RWPE1 (cell line): ENCODE data around the gene TECR.
"Not testable (repeated sequence)": the region's sequence is repeated elsewhere in the genome, so short reads cannot be mapped to it uniquely, and the experiment has no call there.

ENCODE experiments used
- CTCF ChIA-PET: fragments of 350-600 bp; sonication (Branson Sonifier 250); formaldehyde crosslinking; extraction: SDS; loops from one replicate; lab custom pipeline; 2021; lab: Yijun Ruan, JAX
- POLR2A ChIA-PET: fragments of 400-600 bp; formaldehyde crosslinking; extraction: SDS; loops from one replicate; lab custom pipeline; 2020; ENCODE audit warnings: antibody characterized with exemption; ENCODE audit not compliant: low non-redundant PET; lab: Yijun Ruan, JAX
- DNase-seq: peaks from one replicate; pipeline ENCODE4 v3.0.0; 2012; ENCODE audit warnings: low spot score
- H3K27ac ChIP-seq: fragments of 450-650 bp; 2 replicates; pipeline ENCODE4 v1.5.1; 2017
- CTCF ChIP-seq: fragments of 450-650 bp; conservative IDR thresholded peaks from 2 replicates; pipeline ENCODE4 v1.5.1; 2017; ENCODE audit warnings: low read depth, mild to moderate bottlenecking

TECR gene

DNA sequence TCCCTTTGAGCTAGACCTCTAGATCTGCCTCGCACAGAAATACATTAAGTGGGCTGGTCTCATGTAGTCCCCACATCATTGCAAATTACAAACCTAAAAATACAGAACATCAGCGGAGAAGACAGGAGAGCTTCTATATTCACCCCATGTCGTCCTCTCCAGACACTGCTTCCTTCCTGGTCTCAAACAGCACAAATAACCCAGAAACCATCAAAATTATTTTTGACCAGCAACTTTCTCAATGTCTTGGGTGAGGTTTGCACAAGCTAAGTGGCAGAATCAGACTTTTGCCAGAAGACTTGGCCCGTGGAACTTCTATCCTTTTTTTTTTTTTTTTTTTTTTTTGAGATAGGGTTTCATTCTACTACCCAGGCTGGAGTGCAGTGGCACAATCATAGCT lies 81.7 kb downstream of the TECR start:
- CTCF ChIA-PET, result no interaction called here
- POLR2A ChIA-PET, result no interaction called here
- no peak for TF ChIP-seq CTCF
- H3K27ac ChIP-seq, result no peak overlapping the region
- no peak for DNase-seq

- DNase-seq, CTCF ChIA-PET, POLR2A ChIA-PET, H3K27ac ChIP-seq: not testable (repeated sequence)
Measured at GRCh38 chr19:14612242-14612641, 82.8 kb downstream of the TECR start.

- no peak overlapping the region for H3K27ac ChIP-seq
- no peak for DNase-seq
- no peak for TF ChIP-seq CTCF
- POLR2A ChIA-PET, result no interaction called here
- CTCF ChIA-PET, result no interaction called here
Measured at GRCh38 chr19:14612657-14613056, 83.3 kb downstream of the TECR start.

GRCh38 chr19:14613399-14614098 lies 84.2 kb downstream of the TECR start:
- H3K27ac ChIP-seq, DNase-seq, POLR2A ChIA-PET: not testable (repeated sequence)
- CTCF ChIA-PET, result interaction anchor here (0.7 kb wide), 1 partner anchor 749 kb away, joined by 3 read pairs; no protein-coding TSS in a partner anchor

DNA sequence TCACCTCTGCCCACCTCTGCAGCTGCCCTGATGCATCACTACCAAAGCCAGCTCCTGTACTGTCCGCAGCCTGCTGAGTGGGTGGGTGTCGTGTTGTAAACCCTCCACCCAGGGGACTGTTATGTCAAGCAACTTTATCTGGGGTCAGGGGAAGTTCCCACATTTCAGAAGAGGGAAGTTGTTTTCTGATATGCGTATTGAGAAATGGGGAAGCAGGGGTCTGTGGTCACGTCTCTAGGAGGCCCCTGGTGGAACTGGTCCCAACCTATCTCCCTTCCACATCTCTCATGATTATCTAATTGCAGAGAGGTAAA lies 84.7 kb downstream of the TECR start:
- DNase-seq, result no peak
- no peak for TF ChIP-seq CTCF
- CTCF ChIA-PET, result no interaction called here
- H3K27ac ChIP-seq, result no peak overlapping the region
- POLR2A ChIA-PET, result no interaction called here
